Cortex of kidney (tissue), 1 donor: ENCODE data around the gene ANKRD44.

Experiments used
- DNase-seq: peaks from one replicate; lab custom pipeline; 2025; lab: John Stamatoyannopoulos, UW

ANKRD44 gene

GRCh38 chr2:197179744-197180498, 130.7 kb downstream of the ANKRD44 start:
- no peak for DNase-seq

- no peak for DNase-seq
These were observed 134.1 kb downstream of the ANKRD44 start for GRCh38 chr2:197176522-197176921.

GRCh38 chr2:197174539-197175094, 136.0 kb downstream of the ANKRD44 start:
- no peak for DNase-seq

GRCh38 chr2:197171582-197171981, 139.0 kb downstream of the ANKRD44 start:
- no peak for DNase-seq

- DNase-seq: no peak
These were observed 140.4 kb downstream of the ANKRD44 start for GRCh38 chr2:197170208-197170607.

- DNase-seq: no peak
These were observed 141.9 kb downstream of the ANKRD44 start for GRCh38 chr2:197168705-197169104.

- DNase-seq: no peak
These were observed 142.8 kb downstream of the ANKRD44 start for GRCh38 chr2:197167608-197168314.

GRCh38 chr2:197165020-197165419, 145.6 kb downstream of the ANKRD44 start:
- no peak for DNase-seq

- no peak for DNase-seq
These were observed 146.3 kb downstream of the ANKRD44 start for GRCh38 chr2:197164141-197164754.

GRCh38 chr2:197163712-197164140, 146.9 kb downstream of the ANKRD44 start:
- DNase-seq: no peak

- DNase-seq: no peak
These were observed 148.8 kb downstream of the ANKRD44 start for GRCh38 chr2:197161774-197162173.

- no peak for DNase-seq
These were observed 150.8 kb downstream of the ANKRD44 start for GRCh38 chr2:197159661-197160211.

- no peak for DNase-seq
These were observed 151.7 kb downstream of the ANKRD44 start for GRCh38 chr2:197158591-197159550.

GRCh38 chr2:197157879-197158537, 152.6 kb downstream of the ANKRD44 start:
- no peak for DNase-seq

GRCh38 chr2:197156771-197157170, 153.8 kb downstream of the ANKRD44 start:
- DNase-seq: no peak

GRCh38 chr2:197152451-197153228, 157.9 kb downstream of the ANKRD44 start:
- no peak for DNase-seq

GRCh38 chr2:197149546-197149945, 161.0 kb downstream of the ANKRD44 start:
- DNase-seq: no peak

- DNase-seq: no peak
These were observed 162.2 kb downstream of the ANKRD44 start for GRCh38 chr2:197148401-197148800.

GRCh38 chr2:197147942-197148341, 162.6 kb downstream of the ANKRD44 start:
- no peak for DNase-seq

GRCh38 chr2:197146995-197147394, 163.6 kb downstream of the ANKRD44 start:
- no peak for DNase-seq
